Type B pancreatic cell (in vitro differentiated cells): Measurements from ENCODE around the gene CNOT1. TPM values are rescaled to one million over a fixed set of nuclear protein-coding genes. Genes with fewer than 3 reads are reported as not detected.

Source experiments
- DNase-seq: peaks from one replicate; pipeline ENCODE4 v3.0.0; 2021; ENCODE audit warnings: mixed read lengths; ENCODE audit not compliant: unreplicated experiment; ENCODE audit errors: extremely low spot score
- H3K27ac Mint-ChIP-seq: 2 replicates; pipeline ENCODE4 v1.8.0; 2021; ENCODE audit warnings: mild to moderate bottlenecking, mixed read lengths
- H3K27me3 Mint-ChIP-seq: 2 replicates; pipeline ENCODE4 v1.8.0; 2021; ENCODE audit warnings: mixed read lengths
- H3K36me3 Mint-ChIP-seq: 2 replicates; pipeline ENCODE4 v1.8.0; 2021; ENCODE audit warnings: mixed read lengths
- H3K4me1 Mint-ChIP-seq: one replicate; pipeline ENCODE4 v1.8.0; 2021; ENCODE audit warnings: mixed read lengths; ENCODE audit not compliant: unreplicated experiment
- H3K4me3 Mint-ChIP-seq: 2 replicates; pipeline ENCODE4 v1.8.0; 2021; ENCODE audit warnings: mild to moderate bottlenecking, mixed read lengths
- H3K9me3 Mint-ChIP-seq: 2 replicates; pipeline ENCODE4 v1.8.0; 2021; ENCODE audit warnings: mixed read lengths
- total RNA-seq: library from RNA; stranded (reverse); gene quantifications from 2 replicates; pipeline ENCODE4 v1.2.1, GENCODE V29; 2021; ENCODE audit warnings: low replicate concordance
- TF ChIP-seq, protein P1 (sequence below): fragments of 200-600 bp; sonication (generic); conservative IDR thresholded peaks from 2 replicates; pipeline ENCODE4 v1.5.0; 2021; ENCODE audit warnings: antibody characterized with exemption, mild to moderate bottlenecking

CNOT1 gene
- total RNA-seq, 1 donor from 2014 or later: 216 TPM

GRCh38 chr16:58471209-58471975 lies 158.2 kb downstream of the CNOT1 start:
- H3K27me3 Mint-ChIP-seq: peaks cover 60% of the 10 kb centered on the region
- H3K9me3 Mint-ChIP-seq: no peaks in the 10 kb centered on the region
- no peak overlapping the region for H3K4me3 Mint-ChIP-seq
- DNase-seq: no peak
- no peaks in the 10 kb centered on the region for H3K36me3 Mint-ChIP-seq
- H3K4me1 Mint-ChIP-seq: peaks cover 4% of the 10 kb centered on the region
- H3K27ac Mint-ChIP-seq: no peak overlapping the region
- TF ChIP-seq, protein P1, sequence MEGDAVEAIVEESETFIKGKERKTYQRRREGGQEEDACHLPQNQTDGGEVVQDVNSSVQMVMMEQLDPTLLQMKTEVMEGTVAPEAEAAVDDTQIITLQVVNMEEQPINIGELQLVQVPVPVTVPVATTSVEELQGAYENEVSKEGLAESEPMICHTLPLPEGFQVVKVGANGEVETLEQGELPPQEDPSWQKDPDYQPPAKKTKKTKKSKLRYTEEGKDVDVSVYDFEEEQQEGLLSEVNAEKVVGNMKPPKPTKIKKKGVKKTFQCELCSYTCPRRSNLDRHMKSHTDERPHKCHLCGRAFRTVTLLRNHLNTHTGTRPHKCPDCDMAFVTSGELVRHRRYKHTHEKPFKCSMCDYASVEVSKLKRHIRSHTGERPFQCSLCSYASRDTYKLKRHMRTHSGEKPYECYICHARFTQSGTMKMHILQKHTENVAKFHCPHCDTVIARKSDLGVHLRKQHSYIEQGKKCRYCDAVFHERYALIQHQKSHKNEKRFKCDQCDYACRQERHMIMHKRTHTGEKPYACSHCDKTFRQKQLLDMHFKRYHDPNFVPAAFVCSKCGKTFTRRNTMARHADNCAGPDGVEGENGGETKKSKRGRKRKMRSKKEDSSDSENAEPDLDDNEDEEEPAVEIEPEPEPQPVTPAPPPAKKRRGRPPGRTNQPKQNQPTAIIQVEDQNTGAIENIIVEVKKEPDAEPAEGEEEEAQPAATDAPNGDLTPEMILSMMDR: no peak

Other genes starting within 250 kb of the CNOT1 start
- gene GINS3, start 237.4 kb downstream of the CNOT1 start, total RNA-seq: 6.3 and 14.7 TPM in 2 replicates
- 23.7 and 42.9 TPM in 2 replicates for gene NDRG4, start 129.7 kb downstream of the CNOT1 start, total RNA-seq
- 32.6 and 36.5 TPM in 2 replicates for gene SETD6, start 114.3 kb downstream of the CNOT1 start, total RNA-seq
- 28.1 and 31.6 TPM in 2 replicates for gene SLC38A7, start 54.9 kb upstream of the CNOT1 start, total RNA-seq
- 89.7 and 104 TPM in 2 replicates for gene GOT2, start 104.5 kb upstream of the CNOT1 start, total RNA-seq